Subcutaneous abdominal adipose tissue (tissue), 5 donors: ENCODE results near the gene LRBA.
"Not testable (repeated sequence)": the region's sequence is repeated elsewhere in the genome, so short reads cannot be mapped to it uniquely, and the experiment has no call there.

Experiments
- H3K27ac ChIP-seq: one replicate; pipeline ENCODE4 v1.7.0; 2013; ENCODE audit warnings: low read depth, mild to moderate bottlenecking, inconsistent platforms, low read length, moderate library complexity
- H3K27me3 ChIP-seq, 5 donors: one replicate each; pipeline ENCODE4 v1.7.0; 2013; ENCODE audit warnings: low read length in 5 of 5, inconsistent platforms in 1 of 5; ENCODE audit not compliant: control insufficient read depth in 5 of 5, insufficient read depth in 4 of 5
- H3K36me3 ChIP-seq, 5 donors: one replicate each; pipeline ENCODE4 v1.7.0; 2013; ENCODE audit warnings: low read length in 5 of 5; ENCODE audit not compliant: control insufficient read depth in 5 of 5, insufficient read depth in 5 of 5
- H3K4me1 ChIP-seq, 5 donors: one replicate each; pipeline ENCODE4 v1.7.0; 2013; ENCODE audit warnings: low read length in 5 of 5, mild to moderate bottlenecking in 3 of 5, moderate library complexity in 1 of 5; ENCODE audit not compliant: control insufficient read depth in 5 of 5, insufficient read depth in 5 of 5
- H3K4me3 ChIP-seq, 5 donors: one replicate each; pipeline ENCODE4 v1.7.0; 2013; ENCODE audit warnings: low read length in 5 of 5, low read depth in 1 of 5
- H3K9ac ChIP-seq, 5 donors: one replicate each; pipeline ENCODE4 v1.7.0; 2013; ENCODE audit warnings: low read length in 5 of 5, mild to moderate bottlenecking in 4 of 5, moderate library complexity in 3 of 5
- H3K9me3 ChIP-seq, 5 donors: one replicate each; pipeline ENCODE4 v1.7.0; 2013; ENCODE audit warnings: low read length in 5 of 5; ENCODE audit not compliant: control insufficient read depth in 5 of 5
- donor health status: healthy.
- donor health status: healthy.
- donor health status: healthy.
- donor health status: healthy.
- donor health status: healthy.

Gene LRBA

GRCh38 chr4:150567070-150567469 is 448.0 kb downstream of the LRBA start:
- Histone ChIP-seq H3K4me3 (no peak overlapping the region), H3K4me1 (no peaks in the 10 kb centered on the region), H3K36me3 (no peaks in the 10 kb centered on the region), H3K27ac (no peak overlapping the region), H3K9ac (no peak overlapping the region), H3K9me3 (peaks cover 0 to 3% (median 0%) of the 10 kb centered on the region in 5 donors), H3K27me3 (no peaks in the 10 kb centered on the region)

DNA sequence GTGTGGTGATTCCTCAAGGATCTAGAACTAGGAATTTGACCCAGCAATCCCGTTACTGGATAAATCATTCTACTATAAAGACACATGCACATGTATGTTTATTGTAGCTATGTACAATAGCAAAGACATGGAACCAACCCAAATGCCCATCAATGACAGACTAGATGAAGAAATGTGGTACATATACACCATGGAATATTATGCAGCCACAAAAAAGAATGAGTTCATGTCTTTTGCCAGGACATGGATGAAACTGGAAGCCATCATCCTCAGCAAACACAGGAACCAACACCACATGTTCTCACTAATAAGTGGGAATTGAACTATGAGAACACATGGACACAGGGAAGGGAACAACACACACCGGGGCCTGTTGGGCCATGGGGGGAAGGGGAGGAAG is 450.1 kb downstream of the LRBA start:
- not testable (repeated sequence) for H3K9ac ChIP-seq, H3K36me3 ChIP-seq, H3K4me3 ChIP-seq, H3K27ac ChIP-seq, H3K4me1 ChIP-seq, H3K9me3 ChIP-seq, H3K27me3 ChIP-seq

- H3K4me3 ChIP-seq, result no peak overlapping the region
- H3K36me3 ChIP-seq, result no peaks in the 10 kb centered on the region
- no peak overlapping the region for H3K9ac ChIP-seq
- H3K4me1 ChIP-seq, result no peaks in the 10 kb centered on the region
- peaks cover 0 to 3% (median 0%) of the 10 kb centered on the region in 5 donors for H3K9me3 ChIP-seq
- no peak overlapping the region for H3K27ac ChIP-seq
- H3K27me3 ChIP-seq, result no peaks in the 10 kb centered on the region
Measured at GRCh38 chr4:150562751-150563150, 452.3 kb downstream of the LRBA start.

GRCh38 chr4:150562250-150562649 is 452.8 kb downstream of the LRBA start:
- Histone ChIP-seq H3K27ac (no peak overlapping the region), H3K36me3 (no peaks in the 10 kb centered on the region), H3K4me3 (no peak overlapping the region), H3K9me3 (peaks cover 0 to 3% (median 0%) of the 10 kb centered on the region in 5 donors), H3K9ac (no peak overlapping the region), H3K4me1 (no peaks in the 10 kb centered on the region), H3K27me3 (no peaks in the 10 kb centered on the region)

DNA sequence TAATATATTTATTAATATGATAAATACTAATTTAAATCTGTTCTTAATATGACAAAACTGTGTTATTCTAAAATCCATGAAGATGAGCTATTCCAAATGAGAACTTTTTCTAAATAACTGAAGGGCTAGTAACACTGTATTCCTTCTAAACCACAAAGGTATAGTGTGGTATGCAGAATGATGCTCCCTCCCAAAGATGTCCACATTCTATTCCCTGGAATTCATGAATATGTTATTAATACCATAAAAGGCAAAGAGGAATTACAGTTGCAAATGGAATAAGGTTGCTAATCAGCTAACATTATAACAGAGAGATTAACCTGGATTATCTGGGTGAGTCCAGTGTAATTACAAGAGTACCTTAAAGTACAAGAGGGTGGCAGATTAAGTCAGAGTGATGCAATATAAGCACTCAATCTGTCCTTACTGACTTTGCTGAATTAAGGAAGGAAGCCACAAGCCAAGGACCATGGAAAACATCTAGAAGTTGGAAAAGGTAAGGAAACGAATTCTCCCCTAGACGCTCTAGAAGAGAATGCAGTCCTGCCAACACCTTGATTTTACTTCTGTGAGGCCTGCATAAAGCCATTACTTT is 453.8 kb downstream of the LRBA start:
- H3K4me1 ChIP-seq, result no peaks in the 10 kb centered on the region
- H3K27me3 ChIP-seq, result no peaks in the 10 kb centered on the region
- H3K9ac ChIP-seq, result no peak overlapping the region
- H3K36me3 ChIP-seq, result no peaks in the 10 kb centered on the region
- peaks cover 0 to 3% (median 0%) of the 10 kb centered on the region in 5 donors for H3K9me3 ChIP-seq
- H3K27ac ChIP-seq, result no peak overlapping the region
- no peak overlapping the region for H3K4me3 ChIP-seq

DNA sequence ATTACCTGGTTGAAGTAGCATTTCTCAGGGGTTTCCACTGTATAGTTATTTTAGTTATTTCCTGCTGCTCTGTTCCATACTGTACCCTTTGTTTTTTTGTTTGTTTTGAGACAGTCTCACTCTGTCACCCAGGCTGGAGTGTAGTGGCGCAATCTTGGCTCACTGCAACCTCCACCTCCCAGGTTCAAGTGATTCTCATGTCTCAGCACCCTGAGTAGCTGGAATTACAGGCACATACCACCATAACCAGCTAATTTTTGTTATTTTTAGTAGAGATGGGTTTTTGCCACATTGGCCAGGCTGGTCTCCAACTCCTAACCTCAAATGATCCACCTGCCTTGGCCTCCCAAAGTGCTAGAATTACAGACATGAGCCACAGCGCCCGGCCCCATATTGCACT is 457.3 kb downstream of the LRBA start:
- not testable (repeated sequence) for H3K9me3 ChIP-seq, H3K27me3 ChIP-seq, H3K4me1 ChIP-seq, H3K9ac ChIP-seq, H3K27ac ChIP-seq, H3K36me3 ChIP-seq, H3K4me3 ChIP-seq

DNA sequence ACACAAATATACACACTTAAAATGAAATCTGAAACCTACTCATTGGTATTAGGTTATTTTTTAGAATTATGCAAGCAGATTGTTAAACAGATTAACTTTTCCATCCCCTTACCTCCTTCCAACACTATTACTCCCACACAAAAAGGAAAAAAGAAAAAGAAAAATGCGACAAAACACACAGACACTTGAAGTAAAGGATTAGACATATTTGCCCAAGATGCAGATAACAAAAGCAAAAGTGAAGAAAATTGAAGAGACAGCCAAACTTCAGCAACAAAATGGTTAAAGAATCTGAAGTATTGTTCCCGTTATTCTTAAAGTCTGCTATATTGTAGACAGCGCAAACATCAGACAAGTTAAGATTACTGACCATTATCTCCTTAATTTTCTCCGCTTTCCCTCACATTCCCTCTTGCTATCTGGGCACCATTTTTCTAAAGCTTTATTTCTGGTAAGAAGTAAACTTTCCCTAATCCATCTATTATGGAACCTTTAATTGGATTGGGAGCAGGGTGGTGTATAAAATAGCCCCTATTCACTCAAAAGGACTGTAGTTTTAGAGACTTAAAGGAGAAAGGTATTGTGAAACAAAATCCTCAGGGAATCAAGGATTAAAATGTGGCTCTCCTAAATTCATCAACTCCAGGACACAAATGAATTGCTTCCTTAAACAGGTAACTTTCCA is 467.8 kb downstream of the LRBA start:
- H3K27ac ChIP-seq, result no peak overlapping the region

DNA sequence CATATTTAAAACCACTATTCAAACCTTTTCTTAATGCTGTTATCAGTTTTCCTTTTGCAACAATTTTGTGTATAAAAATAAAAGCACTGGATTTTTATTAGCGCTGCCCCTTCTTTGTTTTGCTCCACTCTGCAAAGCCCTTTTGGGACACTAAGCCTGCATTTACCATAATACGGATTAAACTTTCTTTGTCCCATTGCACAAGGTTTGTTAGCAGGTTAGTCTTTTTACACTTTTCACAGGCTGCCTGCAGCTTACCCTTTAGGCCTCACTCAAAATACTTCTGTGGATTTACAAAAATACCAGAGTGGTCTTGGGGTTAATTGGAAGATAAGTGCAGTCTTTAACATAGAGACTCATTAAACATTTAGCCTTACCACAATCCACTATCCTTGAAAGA is 468.8 kb downstream of the LRBA start:
- no peak overlapping the region for H3K4me3 ChIP-seq
- H3K4me1 ChIP-seq, result no peaks in the 10 kb centered on the region
- H3K27me3 ChIP-seq, result no peaks in the 10 kb centered on the region
- H3K9ac ChIP-seq, result no peak overlapping the region
- H3K9me3 ChIP-seq, result no peaks in the 10 kb centered on the region
- H3K36me3 ChIP-seq, result no peaks in the 10 kb centered on the region
- H3K27ac ChIP-seq, result no peak overlapping the region

More for the DNA sequence above, 467.8 kb downstream of the LRBA start:
- H3K4me1 ChIP-seq, result no peaks in the 10 kb centered on the region
- no peak overlapping the region for H3K9ac ChIP-seq
- no peaks in the 10 kb centered on the region for H3K36me3 ChIP-seq
- no peaks in the 10 kb centered on the region for H3K9me3 ChIP-seq
- H3K4me3 ChIP-seq, result no peak overlapping the region
- H3K27me3 ChIP-seq, result no peaks in the 10 kb centered on the region

GRCh38 chr4:150543042-150543441 is 472.0 kb downstream of the LRBA start:
- Histone ChIP-seq H3K36me3 (no peaks in the 10 kb centered on the region), H3K27me3 (no peaks in the 10 kb centered on the region), H3K4me3 (no peak overlapping the region), H3K9ac (no peak overlapping the region), H3K4me1 (no peaks in the 10 kb centered on the region), H3K9me3 (no peaks in the 10 kb centered on the region), H3K27ac (no peak overlapping the region)

- Histone ChIP-seq H3K36me3 (no peaks in the 10 kb centered on the region), H3K27me3 (no peaks in the 10 kb centered on the region), H3K9me3 (no peaks in the 10 kb centered on the region), H3K27ac (no peak overlapping the region), H3K4me1 (no peaks in the 10 kb centered on the region), H3K9ac (no peak overlapping the region), H3K4me3 (no peak overlapping the region)
Measured at GRCh38 chr4:150541681-150542080, 473.4 kb downstream of the LRBA start.
